Measurements from ENCODE around the gene INAFM2. TPM values are rescaled to one million over a fixed set of nuclear protein-coding genes. Genes with fewer than 3 reads are reported as not detected.
A peak's percentile ranks its signal among the peaks of the same experiment; 100 is the strongest.

INAFM2 gene
- polyA plus RNA-seq, 4 donors = 14.7 to 20.0 (median 17.9) TPM

- no peak for DNase-seq (ENCODE audit: low read depth in 4 of 4, low spot score in 2 of 4)
Measured at GRCh38 chr15:40357246-40357645, 33.8 kb downstream of the INAFM2 start.

GRCh38 chr15:40357723-40358470, 34.4 kb downstream of the INAFM2 start, which contains the start of gene DISP2:
Gene DISP2 (plus strand): TSS chr15:40358219. CDS start chr15:40358322, 103 bp downstream.
- DNase-seq (ENCODE audit: low read depth in 4 of 4, low spot score in 2 of 4) = peak in 1 of 4 donors; percentile 46

- DNase-seq (ENCODE audit: low read depth in 4 of 4, low spot score in 2 of 4) = no peak
Measured at GRCh38 chr15:40358471-40359353, 35.2 kb downstream of the INAFM2 start.

- DNase-seq (ENCODE audit: low read depth in 4 of 4, low spot score in 2 of 4) = no peak
Measured at GRCh38 chr15:40360015-40360414, 36.5 kb downstream of the INAFM2 start.

GRCh38 chr15:40361640-40362039, 38.1 kb downstream of the INAFM2 start:
- DNase-seq (ENCODE audit: low read depth in 4 of 4, low spot score in 2 of 4) = no peak

GRCh38 chr15:40363611-40364010, 40.1 kb downstream of the INAFM2 start:
- no peak for DNase-seq (ENCODE audit: low read depth in 4 of 4, low spot score in 2 of 4)

GRCh38 chr15:40364251-40364650, 40.8 kb downstream of the INAFM2 start:
- no peak for DNase-seq (ENCODE audit: low read depth in 4 of 4, low spot score in 2 of 4)

GRCh38 chr15:40365016-40365415, 41.5 kb downstream of the INAFM2 start:
- DNase-seq (ENCODE audit: low read depth in 4 of 4, low spot score in 2 of 4) = no peak

- DNase-seq (ENCODE audit: low read depth in 4 of 4, low spot score in 2 of 4) = no peak
Measured at GRCh38 chr15:40365624-40366456, 42.3 kb downstream of the INAFM2 start.

GRCh38 chr15:40366457-40367370, 43.2 kb downstream of the INAFM2 start:
- no peak for DNase-seq (ENCODE audit: low read depth in 4 of 4, low spot score in 2 of 4)

GRCh38 chr15:40367371-40367685, 43.8 kb downstream of the INAFM2 start:
- no peak for DNase-seq (ENCODE audit: low read depth in 4 of 4, low spot score in 2 of 4)

GRCh38 chr15:40367686-40368611, 44.5 kb downstream of the INAFM2 start:
- DNase-seq (ENCODE audit: low read depth in 4 of 4, low spot score in 2 of 4) = peak in 2 of 4 donors; percentile 67 to 78

GRCh38 chr15:40368719-40369473, 45.4 kb downstream of the INAFM2 start:
- no peak for DNase-seq (ENCODE audit: low read depth in 4 of 4, low spot score in 2 of 4)

GRCh38 chr15:40369474-40369869, 46.0 kb downstream of the INAFM2 start:
- no peak for DNase-seq (ENCODE audit: low read depth in 4 of 4, low spot score in 2 of 4)

GRCh38 chr15:40369971-40370370, 46.5 kb downstream of the INAFM2 start:
- no peak for DNase-seq (ENCODE audit: low read depth in 4 of 4, low spot score in 2 of 4)

GRCh38 chr15:40372981-40373380, 49.5 kb downstream of the INAFM2 start:
- DNase-seq (ENCODE audit: low read depth in 4 of 4, low spot score in 2 of 4) = no peak

Measured in left renal cortex interstitium (tissue), 4 donors.